Measurements from ENCODE around the gene PCDHB16. TPM values are rescaled to one million over a fixed set of nuclear protein-coding genes. Genes with fewer than 3 reads are reported as not detected.
"Not testable (repeated sequence)": the region's sequence is repeated elsewhere in the genome, so short reads cannot be mapped to it uniquely, and the experiment has no call there.

The PCDHB16 gene
- total and polyA plus RNA-seq, 2 of the 13 experiments (the other 11 are each of a cell fraction or from before 2014, with no cell fraction given), result 0.60 to 0.66 TPM

DNA sequence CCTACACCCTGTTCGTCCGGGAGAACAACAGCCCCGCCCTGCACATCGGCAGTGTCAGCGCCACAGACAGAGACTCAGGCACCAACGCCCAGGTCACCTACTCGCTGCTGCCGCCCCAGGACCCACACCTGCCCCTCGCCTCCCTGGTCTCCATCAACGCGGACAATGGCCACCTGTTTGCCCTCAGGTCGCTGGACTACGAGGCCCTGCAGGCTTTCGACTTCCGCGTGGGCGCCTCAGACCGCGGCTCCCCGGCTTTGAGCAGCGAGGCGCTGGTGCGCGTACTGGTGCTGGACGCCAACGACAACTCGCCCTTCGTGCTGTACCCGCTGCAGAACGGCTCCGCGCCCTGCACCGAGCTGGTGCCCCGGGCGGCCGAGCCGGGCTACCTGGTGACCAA is 6.5 kb downstream of the PCDHB16 start:
- H3K79me2 ChIP-seq (ENCODE audit: insufficient read depth, low read length); H3K4me1 ChIP-seq (ENCODE audit: insufficient read depth, low read length); H3K4me3 ChIP-seq (replicated peaks in 1 of 3; ENCODE audit: insufficient read depth in 1 of 3, low read depth in 2 of 3, low read length in 3 of 3); FAIRE-seq; POLR2A ChIA-PET; intact Hi-C loops (cut with micrococcal nuclease; ENCODE audit: unreplicated experiment); H3K27ac ChIP-seq (ENCODE audit: extremely low read length, insufficient read depth, low read length); H3K9me3 ChIP-seq (ENCODE audit: low read length); in situ Hi-C loops (cut with HindIII; ENCODE audit: extremely low pct_ligation_motif_present, low pct_unique_long_range_greater_than_20kb); DNase-seq (ENCODE audit: low spot score); H3K36me3 ChIP-seq (replicated peaks in 1 of 2; ENCODE audit: control insufficient read depth in 1 of 2, insufficient read depth in 2 of 2, low read length in 2 of 2); CTCF ChIA-PET (ENCODE audit: low intra/inter-chr PET ratio, low total read pairs); H4K20me1 ChIP-seq (ENCODE audit: insufficient read depth, low read length); H3K4me2 ChIP-seq (ENCODE audit: low read depth, low read length); H3K27me3 ChIP-seq (ENCODE audit: control insufficient read depth in 1 of 2, insufficient read depth in 2 of 2, low read length in 2 of 2); BruUV-seq (replicated peaks); H3K9ac ChIP-seq (ENCODE audit: insufficient read depth, low read depth, low read length); H2AFZ ChIP-seq (ENCODE audit: low read length); ATAC-seq: not testable (repeated sequence)
- 80% methylated on average over 1 of the region's 37 CpGs for WGBS (ENCODE audit: low lambda C conversion rate)

DNA sequence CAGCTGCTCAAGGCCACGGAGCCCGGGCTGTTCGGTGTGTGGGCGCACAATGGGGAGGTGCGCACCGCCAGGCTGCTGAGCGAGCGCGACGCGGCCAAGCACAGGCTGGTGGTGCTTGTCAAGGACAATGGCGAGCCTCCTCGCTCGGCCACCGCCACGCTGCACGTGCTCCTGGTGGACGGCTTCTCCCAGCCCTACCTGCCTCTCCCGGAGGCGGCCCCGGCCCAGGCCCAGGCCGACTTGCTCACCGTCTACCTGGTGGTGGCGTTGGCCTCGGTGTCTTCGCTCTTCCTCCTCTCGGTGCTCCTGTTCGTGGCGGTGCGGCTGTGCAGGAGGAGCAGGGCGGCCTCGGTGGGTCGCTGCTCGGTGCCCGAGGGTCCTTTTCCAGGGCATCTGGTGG is 6.9 kb downstream of the PCDHB16 start:
- H3K27ac ChIP-seq (ENCODE audit: extremely low read length, insufficient read depth, low read length); H3K27me3 ChIP-seq (ENCODE audit: control insufficient read depth in 1 of 2, insufficient read depth in 2 of 2, low read length in 2 of 2); H4K20me1 ChIP-seq (ENCODE audit: insufficient read depth, low read length); BruUV-seq (replicated peaks); ATAC-seq; DNase-seq (ENCODE audit: low spot score); H3K36me3 ChIP-seq (replicated peaks in 1 of 2; ENCODE audit: control insufficient read depth in 1 of 2, insufficient read depth in 2 of 2, low read length in 2 of 2); H2AFZ ChIP-seq (ENCODE audit: low read length); intact Hi-C loops (cut with micrococcal nuclease; ENCODE audit: unreplicated experiment); H3K4me3 ChIP-seq (replicated peaks in 1 of 3; ENCODE audit: insufficient read depth in 1 of 3, low read depth in 2 of 3, low read length in 3 of 3); H3K9me3 ChIP-seq (ENCODE audit: low read length); CTCF ChIA-PET (ENCODE audit: low intra/inter-chr PET ratio, low total read pairs); in situ Hi-C loops (cut with HindIII; ENCODE audit: extremely low pct_ligation_motif_present, low pct_unique_long_range_greater_than_20kb); POLR2A ChIA-PET; H3K79me2 ChIP-seq (ENCODE audit: insufficient read depth, low read length); H3K4me2 ChIP-seq (ENCODE audit: low read depth, low read length); H3K9ac ChIP-seq (ENCODE audit: insufficient read depth, low read depth, low read length); H3K4me1 ChIP-seq (ENCODE audit: insufficient read depth, low read length); FAIRE-seq: not testable (repeated sequence)
- WGBS (ENCODE audit: low lambda C conversion rate), result 84% methylated on average over 14 of the region's 35 CpGs

DNA sequence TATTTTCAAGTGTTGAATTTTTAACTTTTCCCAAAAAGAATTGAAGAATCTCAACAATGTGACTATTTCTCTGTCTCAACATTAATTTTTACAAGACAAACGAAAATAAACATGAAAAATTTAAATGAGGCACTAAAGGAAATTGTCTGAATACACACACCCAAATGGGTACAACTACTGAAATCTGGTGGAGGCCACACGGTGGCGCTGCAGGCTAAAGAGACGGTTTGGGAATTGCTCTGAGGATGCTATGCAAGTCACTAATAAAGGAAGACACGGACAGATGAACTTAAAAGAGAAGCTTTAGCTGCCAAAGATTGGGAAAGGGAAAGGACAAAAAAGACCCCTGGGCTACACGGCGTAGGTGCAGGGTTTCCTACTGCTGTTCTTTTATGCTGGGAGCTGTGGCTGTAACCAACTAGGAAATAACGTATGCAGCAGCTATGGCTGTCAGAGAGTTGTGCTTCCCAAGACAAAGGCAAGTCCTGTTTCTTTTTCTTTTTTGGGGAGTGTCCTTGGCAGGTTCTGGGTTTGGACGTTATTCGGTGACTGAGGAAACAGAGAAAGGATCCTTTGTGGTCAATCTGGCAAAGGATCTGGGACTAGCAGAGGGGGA is 10.0 kb downstream of the PCDHB16 start, which contains the start of gene PCDHB10:
Gene PCDHB10 (plus strand): TSS at position 244 of the 616 bp plus-strand sequence. CDS start 200 bp downstream, at position 444.
- DNase-seq (ENCODE audit: low spot score) (peak; percentile 9), FAIRE-seq (peak; percentile 53), ATAC-seq (peak; percentile 71)
- H3K4me3 ChIP-seq (replicated peaks in 1 of 3; ENCODE audit: insufficient read depth in 1 of 3, low read depth in 2 of 3, low read length in 3 of 3), result no peak within 1 kb of the TSS
- H4K20me1 ChIP-seq (ENCODE audit: insufficient read depth, low read length), result no peaks in the 10 kb centered on the region
- no peak within 1 kb of the TSS for H3K27ac ChIP-seq (ENCODE audit: extremely low read length, insufficient read depth, low read length)
- 0 out of 2 replicates have a peak, but pooled peaks have one; percentile 15 for TF ChIP-seq ZNF629 (CRISPR knock-in tag; conservative IDR thresholded peaks at IDR 0.05)
- no peak for TF ChIP-seq ZNF891 (CRISPR knock-in tag; IDR thresholded peaks at IDR 0.05)
- TF ChIP-seq, protein P1, sequence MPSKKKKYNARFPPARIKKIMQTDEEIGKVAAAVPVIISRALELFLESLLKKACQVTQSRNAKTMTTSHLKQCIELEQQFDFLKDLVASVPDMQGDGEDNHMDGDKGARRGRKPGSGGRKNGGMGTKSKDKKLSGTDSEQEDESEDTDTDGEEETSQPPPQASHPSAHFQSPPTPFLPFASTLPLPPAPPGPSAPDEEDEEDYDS (CRISPR knock-in tag; IDR thresholded peaks at IDR 0.05), result no peak
- no peak for TF ChIP-seq ZKSCAN1 (IDR thresholded peaks at IDR 0.05; ENCODE audit: low read length)
- peak; percentile 36 for TF ChIP-seq STAG1 (CRISPR knock-in tag; IDR thresholded peaks at IDR 0.05)
- TF ChIP-seq RAD21 (CRISPR knock-in tag; IDR thresholded peaks at IDR 0.05), result peak; percentile 20; the same call in 1 of the 2 replicates
- peak; percentile 47; the same call in 1 of the 2 replicates for TF ChIP-seq ZNF3 (CRISPR knock-in tag; IDR thresholded peaks at IDR 0.05)
- TF ChIP-seq, protein P2, sequence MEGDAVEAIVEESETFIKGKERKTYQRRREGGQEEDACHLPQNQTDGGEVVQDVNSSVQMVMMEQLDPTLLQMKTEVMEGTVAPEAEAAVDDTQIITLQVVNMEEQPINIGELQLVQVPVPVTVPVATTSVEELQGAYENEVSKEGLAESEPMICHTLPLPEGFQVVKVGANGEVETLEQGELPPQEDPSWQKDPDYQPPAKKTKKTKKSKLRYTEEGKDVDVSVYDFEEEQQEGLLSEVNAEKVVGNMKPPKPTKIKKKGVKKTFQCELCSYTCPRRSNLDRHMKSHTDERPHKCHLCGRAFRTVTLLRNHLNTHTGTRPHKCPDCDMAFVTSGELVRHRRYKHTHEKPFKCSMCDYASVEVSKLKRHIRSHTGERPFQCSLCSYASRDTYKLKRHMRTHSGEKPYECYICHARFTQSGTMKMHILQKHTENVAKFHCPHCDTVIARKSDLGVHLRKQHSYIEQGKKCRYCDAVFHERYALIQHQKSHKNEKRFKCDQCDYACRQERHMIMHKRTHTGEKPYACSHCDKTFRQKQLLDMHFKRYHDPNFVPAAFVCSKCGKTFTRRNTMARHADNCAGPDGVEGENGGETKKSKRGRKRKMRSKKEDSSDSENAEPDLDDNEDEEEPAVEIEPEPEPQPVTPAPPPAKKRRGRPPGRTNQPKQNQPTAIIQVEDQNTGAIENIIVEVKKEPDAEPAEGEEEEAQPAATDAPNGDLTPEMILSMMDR (CRISPR knock-in tag; IDR thresholded peaks at IDR 0.05), result peak; percentile 72
- H3K9me3 ChIP-seq (ENCODE audit: low read length), result peaks cover 11% of the 10 kb centered on the region
- H3K36me3 ChIP-seq (replicated peaks in 1 of 2; ENCODE audit: control insufficient read depth in 1 of 2, insufficient read depth in 2 of 2, low read length in 2 of 2), result no peaks in the 10 kb centered on the region
- no peak within 1 kb of the TSS for H3K4me2 ChIP-seq (ENCODE audit: low read depth, low read length)
- no peaks in the 10 kb centered on the region for H3K79me2 ChIP-seq (ENCODE audit: insufficient read depth, low read length)
- no TSS peak for BruUV-seq (replicated peaks)
- intact Hi-C loops (cut with micrococcal nuclease; ENCODE audit: unreplicated experiment) (no loop called here), in situ Hi-C loops (cut with HindIII; ENCODE audit: extremely low pct_ligation_motif_present, low pct_unique_long_range_greater_than_20kb) (no loop called here)
- H3K9ac ChIP-seq (ENCODE audit: insufficient read depth, low read depth, low read length), result no peak within 1 kb of the TSS
- ChIA-PET POLR2A (no interaction called here), CTCF (ENCODE audit: low intra/inter-chr PET ratio, low total read pairs) (no interaction called here)
- H3K4me1 ChIP-seq (ENCODE audit: insufficient read depth, low read length), result no peaks in the 10 kb centered on the region
- WGBS (ENCODE audit: low lambda C conversion rate), result 18% methylated on average over 10 of the region's 10 CpGs
- no peaks in the 10 kb centered on the region for H3K27me3 ChIP-seq (ENCODE audit: control insufficient read depth in 1 of 2, insufficient read depth in 2 of 2, low read length in 2 of 2)
- peak within 1 kb of the TSS; percentile 12 for H2AFZ ChIP-seq (ENCODE audit: low read length)

Data from HepG2 (cell line).